ENCODE results near the gene NFATC2IP. TPM values are rescaled to one million over a fixed set of nuclear protein-coding genes. Genes with fewer than 3 reads are reported as not detected.

Gene NFATC2IP
- total and polyA plus RNA-seq, 2 of the 13 experiments (the other 11 are each of a cell fraction or from before 2014, with no cell fraction given): 32.1 to 48.5 TPM

GRCh38 chr16:28974437-28975157 lies 23.9 kb downstream of the NFATC2IP start, which contains the start of gene SPNS1 (continued):
- TF ChIP-seq ZNF691 (CRISPR knock-in tag; IDR thresholded peaks at IDR 0.05; ENCODE audit: borderline replicate concordance, low read depth): peak; percentile 75; the same call in 1 of the 2 replicates
- no peak; the same call in none of the 2 replicates for TF ChIP-seq PCBP1 (IDR thresholded peaks at IDR 0.05; ENCODE audit: borderline replicate concordance, low read depth, low read length)
- peak; percentile 97 for TF ChIP-seq ZNF788 (CRISPR knock-in tag; IDR thresholded peaks at IDR 0.05; ENCODE audit: borderline replicate concordance)
- TF ChIP-seq SOX6 (IDR thresholded peaks at IDR 0.05): no peak
- TF ChIP-seq SOX6 (CRISPR knock-in tag; IDR thresholded peaks at IDR 0.05): peak; percentile 74
- peak; percentile 97 for TF ChIP-seq ZBTB46 (CRISPR knock-in tag; IDR thresholded peaks at IDR 0.05; ENCODE audit: borderline replicate concordance)
- peak; percentile 95 for TF ChIP-seq ZNF264 (CRISPR knock-in tag; IDR thresholded peaks at IDR 0.05)
- TF ChIP-seq ZNF205 (CRISPR knock-in tag; IDR thresholded peaks at IDR 0.05): peak; percentile 89
- TF ChIP-seq ZNF678 (CRISPR knock-in tag; IDR thresholded peaks at IDR 0.05): peak; percentile 96
- TF ChIP-seq, protein P1, sequence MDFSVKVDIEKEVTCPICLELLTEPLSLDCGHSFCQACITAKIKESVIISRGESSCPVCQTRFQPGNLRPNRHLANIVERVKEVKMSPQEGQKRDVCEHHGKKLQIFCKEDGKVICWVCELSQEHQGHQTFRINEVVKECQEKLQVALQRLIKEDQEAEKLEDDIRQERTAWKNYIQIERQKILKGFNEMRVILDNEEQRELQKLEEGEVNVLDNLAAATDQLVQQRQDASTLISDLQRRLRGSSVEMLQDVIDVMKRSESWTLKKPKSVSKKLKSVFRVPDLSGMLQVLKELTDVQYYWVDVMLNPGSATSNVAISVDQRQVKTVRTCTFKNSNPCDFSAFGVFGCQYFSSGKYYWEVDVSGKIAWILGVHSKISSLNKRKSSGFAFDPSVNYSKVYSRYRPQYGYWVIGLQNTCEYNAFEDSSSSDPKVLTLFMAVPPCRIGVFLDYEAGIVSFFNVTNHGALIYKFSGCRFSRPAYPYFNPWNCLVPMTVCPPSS (IDR thresholded peaks at IDR 0.05): no peak
- peak; percentile 10 for TF ChIP-seq ZNF781 (CRISPR knock-in tag; IDR thresholded peaks at IDR 0.05; ENCODE audit: borderline replicate concordance, not compliant biosample characterization)
- TF ChIP-seq ZNF20 (CRISPR knock-in tag; IDR thresholded peaks at IDR 0.05): peak; percentile 88
- TF ChIP-seq NCOR1 (IDR thresholded peaks at IDR 0.05; ENCODE audit: borderline replicate concordance, low read length): peak; percentile 63; the same call in 1 of the 2 replicates
- TF ChIP-seq ZNF713 (CRISPR knock-in tag; IDR thresholded peaks at IDR 0.05): no peak
- peak; percentile 60; the same call in 1 of the 2 replicates for TF ChIP-seq NAIF1 (CRISPR knock-in tag; IDR thresholded peaks at IDR 0.05; ENCODE audit: borderline replicate concordance)
- TF ChIP-seq SIN3B (IDR thresholded peaks at IDR 0.05; ENCODE audit: low read length): peak; percentile 100
- TF ChIP-seq, protein P2, sequence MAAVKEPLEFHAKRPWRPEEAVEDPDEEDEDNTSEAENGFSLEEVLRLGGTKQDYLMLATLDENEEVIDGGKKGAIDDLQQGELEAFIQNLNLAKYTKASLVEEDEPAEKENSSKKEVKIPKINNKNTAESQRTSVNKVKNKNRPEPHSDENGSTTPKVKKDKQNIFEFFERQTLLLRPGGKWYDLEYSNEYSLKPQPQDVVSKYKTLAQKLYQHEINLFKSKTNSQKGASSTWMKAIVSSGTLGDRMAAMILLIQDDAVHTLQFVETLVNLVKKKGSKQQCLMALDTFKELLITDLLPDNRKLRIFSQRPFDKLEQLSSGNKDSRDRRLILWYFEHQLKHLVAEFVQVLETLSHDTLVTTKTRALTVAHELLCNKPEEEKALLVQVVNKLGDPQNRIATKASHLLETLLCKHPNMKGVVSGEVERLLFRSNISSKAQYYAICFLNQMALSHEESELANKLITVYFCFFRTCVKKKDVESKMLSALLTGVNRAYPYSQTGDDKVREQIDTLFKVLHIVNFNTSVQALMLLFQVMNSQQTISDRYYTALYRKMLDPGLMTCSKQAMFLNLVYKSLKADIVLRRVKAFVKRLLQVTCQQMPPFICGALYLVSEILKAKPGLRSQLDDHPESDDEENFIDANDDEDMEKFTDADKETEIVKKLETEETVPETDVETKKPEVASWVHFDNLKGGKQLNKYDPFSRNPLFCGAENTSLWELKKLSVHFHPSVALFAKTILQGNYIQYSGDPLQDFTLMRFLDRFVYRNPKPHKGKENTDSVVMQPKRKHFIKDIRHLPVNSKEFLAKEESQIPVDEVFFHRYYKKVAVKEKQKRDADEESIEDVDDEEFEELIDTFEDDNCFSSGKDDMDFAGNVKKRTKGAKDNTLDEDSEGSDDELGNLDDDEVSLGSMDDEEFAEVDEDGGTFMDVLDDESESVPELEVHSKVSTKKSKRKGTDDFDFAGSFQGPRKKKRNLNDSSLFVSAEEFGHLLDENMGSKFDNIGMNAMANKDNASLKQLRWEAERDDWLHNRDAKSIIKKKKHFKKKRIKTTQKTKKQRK (IDR thresholded peaks at IDR 0.05; ENCODE audit: low read length): no peak
- TF ChIP-seq ZNF572 (CRISPR knock-in tag; IDR thresholded peaks at IDR 0.05): peak; percentile 99
- TF ChIP-seq ZFP90 (CRISPR knock-in tag; IDR thresholded peaks at IDR 0.05; ENCODE audit: borderline replicate concordance): peak; percentile 94

Data from HepG2 (cell line).